Activated CD4-positive, CD25-positive, alpha-beta regulatory T cell (primary cell): ENCODE measurements around the gene NMNAT1.
"Not testable (repeated sequence)": the region's sequence is repeated elsewhere in the genome, so short reads cannot be mapped to it uniquely, and the experiment has no call there.

ENCODE experiments used
- DNase-seq, 4 experiments: peaks; one replicate each; lab custom pipeline; 2025; lab: John Stamatoyannopoulos, UW

NMNAT1 gene

DNA sequence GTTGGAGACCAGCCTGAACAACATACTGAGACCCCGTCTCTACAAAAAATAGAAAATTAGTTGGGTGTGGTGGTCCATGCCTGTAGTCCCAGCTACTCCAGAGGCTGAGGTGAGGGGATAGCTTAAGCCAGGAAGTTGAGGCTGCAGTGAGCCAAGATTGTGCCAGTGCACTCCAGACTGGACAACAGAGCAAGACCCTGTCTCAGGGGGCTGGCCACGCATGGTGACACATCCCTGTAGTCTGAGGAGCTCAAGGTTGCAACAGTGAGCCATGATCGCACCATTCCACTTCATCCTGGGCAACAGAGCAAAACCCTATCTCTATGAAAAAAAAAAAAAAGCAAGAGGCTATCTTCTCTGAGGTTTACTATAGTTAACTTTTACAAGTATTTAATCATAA, 76.8 kb downstream of the NMNAT1 start:
- DNase-seq = no peak

DNA sequence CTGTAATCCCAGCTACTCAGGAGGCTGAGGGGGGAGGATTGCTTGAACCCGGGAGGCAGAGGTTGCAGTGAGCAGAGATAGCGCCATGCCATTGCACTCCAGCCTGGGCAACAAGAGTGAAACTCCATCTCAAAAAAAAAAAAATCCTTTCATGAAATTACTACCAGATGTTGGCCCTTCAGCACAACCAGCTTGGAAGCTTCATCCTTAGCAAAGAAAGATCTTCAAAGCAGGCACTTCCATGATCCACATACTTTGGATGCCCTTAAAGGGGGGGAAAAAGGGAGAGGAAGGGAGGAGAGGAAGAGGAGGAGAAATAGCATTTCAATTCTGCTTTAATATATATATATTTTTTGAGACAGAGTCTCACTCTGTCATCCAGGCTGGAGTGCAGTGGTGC, 77.4 kb downstream of the NMNAT1 start:
- not testable (repeated sequence) for DNase-seq

DNA sequence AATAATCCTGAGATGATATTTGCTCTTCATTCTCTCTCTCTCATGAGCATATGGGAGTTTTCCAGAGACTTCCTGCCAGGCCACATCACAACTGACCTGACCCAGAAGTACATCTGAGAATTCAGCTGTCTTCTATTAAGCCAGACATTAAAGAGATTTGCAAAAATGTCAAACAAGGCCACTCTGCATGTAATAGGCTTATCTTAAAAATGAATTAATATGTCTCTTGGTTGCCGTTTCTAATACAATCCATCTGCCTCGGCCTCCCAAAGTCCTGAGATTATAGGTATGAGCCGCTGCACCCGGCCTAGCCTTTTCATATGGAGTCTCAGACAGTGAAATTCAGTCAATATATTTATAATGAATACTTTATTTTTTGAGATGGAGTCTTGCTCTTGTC, 78.7 kb downstream of the NMNAT1 start:
- not testable (repeated sequence) for DNase-seq

DNA sequence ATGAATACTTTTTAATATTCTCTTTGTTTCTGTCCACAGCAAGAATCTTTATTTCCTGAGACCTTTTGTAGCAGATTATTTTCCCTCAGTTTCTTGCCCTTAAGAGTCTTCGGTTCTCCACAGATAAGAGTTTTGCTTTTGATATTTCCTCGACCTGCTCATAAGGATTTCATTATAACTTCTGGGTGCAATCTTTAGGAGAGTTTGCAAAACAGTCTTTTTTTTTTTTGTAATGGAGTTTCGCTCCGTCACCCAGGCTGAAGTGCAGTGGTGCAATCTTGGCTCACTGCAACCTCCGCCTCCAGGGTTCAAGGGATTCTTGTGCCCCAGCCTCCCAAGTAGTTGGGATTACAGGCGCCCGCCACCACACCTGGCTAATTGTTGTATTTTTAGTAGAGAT, 79.4 kb downstream of the NMNAT1 start:
- DNase-seq = no peak

DNA sequence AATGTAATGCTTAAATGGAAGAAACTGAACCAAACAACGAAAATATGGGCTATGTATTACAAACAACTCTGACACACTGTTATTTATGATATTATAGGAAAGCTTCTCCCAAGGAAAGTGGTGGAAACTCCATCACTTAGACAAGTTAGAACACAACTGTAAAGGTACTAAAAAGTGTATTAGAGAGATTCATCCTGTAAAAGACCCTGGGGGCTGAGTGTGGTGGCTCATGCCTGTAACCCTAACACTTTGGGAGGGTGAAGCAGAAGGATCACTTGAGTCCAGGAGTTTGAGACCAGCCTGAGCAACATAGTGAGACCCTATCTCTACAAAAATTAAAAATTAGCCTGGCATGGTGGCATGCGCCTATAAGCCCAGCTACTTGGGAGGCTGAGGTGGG, 82.1 kb downstream of the NMNAT1 start:
- DNase-seq = no peak

DNA sequence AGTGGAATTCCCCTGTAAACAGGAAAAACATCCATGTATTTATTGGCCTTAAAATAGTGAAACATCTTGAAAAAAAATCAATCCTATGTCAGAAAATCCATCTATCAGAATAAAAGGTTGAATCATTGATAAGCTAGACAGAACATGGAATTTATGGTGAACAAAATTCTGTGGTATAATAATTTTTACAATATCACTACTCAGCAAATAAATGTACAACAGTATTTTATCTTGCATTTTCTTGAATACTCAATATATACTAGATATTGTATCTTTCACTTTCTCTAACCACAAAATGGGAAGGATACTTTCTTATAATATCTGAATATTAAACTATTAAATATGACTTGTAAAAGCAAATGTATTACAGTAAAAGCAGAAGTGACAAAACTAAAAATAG, 83.8 kb downstream of the NMNAT1 start:
- no peak for DNase-seq

DNA sequence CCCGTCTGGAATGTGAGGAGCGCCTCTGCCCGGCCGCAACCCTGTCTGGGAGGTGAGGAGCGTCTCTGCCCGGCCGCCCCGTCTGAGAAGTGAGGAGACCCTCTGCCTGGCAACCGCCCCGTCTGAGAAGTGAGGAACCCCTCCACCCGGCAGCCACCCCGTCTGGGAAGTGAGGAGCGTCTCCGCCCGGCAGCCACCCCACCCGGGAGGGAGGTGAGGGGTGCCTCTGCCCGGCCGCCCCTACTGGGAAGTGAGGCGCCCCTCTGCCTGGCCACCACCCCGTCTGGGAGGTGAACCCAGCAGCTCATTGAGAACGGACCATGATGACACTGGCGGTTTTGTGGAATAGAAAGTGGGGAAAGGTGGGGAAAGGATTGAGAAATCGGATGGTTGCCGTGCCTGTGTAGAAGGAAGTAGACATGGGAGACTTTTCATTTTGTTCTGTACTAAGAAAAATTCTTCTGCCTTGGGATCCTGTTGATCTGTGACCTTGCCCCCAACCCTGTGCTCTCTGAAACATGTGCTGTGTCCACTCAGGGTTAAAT, 85.8 kb downstream of the NMNAT1 start:
- DNase-seq = not testable (repeated sequence)

DNA sequence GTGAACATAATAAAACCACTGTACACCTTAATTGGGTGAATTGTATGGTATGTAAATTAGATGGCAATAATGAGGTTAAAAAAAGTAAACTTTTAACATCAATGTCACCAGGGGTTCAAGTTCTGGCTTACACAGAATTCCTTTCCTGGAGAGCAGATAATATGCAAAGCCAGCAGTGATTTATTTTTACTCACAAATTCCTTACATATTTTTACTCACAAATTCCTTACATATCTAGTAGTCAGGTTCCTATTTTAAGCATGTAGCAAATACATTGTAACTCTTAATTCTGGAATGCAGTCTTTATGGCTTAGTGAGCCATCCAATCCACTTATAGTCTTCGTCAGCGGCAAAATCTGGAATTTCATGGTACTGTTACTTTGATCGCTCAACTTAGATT, 88.2 kb downstream of the NMNAT1 start:
- no peak for DNase-seq

DNA sequence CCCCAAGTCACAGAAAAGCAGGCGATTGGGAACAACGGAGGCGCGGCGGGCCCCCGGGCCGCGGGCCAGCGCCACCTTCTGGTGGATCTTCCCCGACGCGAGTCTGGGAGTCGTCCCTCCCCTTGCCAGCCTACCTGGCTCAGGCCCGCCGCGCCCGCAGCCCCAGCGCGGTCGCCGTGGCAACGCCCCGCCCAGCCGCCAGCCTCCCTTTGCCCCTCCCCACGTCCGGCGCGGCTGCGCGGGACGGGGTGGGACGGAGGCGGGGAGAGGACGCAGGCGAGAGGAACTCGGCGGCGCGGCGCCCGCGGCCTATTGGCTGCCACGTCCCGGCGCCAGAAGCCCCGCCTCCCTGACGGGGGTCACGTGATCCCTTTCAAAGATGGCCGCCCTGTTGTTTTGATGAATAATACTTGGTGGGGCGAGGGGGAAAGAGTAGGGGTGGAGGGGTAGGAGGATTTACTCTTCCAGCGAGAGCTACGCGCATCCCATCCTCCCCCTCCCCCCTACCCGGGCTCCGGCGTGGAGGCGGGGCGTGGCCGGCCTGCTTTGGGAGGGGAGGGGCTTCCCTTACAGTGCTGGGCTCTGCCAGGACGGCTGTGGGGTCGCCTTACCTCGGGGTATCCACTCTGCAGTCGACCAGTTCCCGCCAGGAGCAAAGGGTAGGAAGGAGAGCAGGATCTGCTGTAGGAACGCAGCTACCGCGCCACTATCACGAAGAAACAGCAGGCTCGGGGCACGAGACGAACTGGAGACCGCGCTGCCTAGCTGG, 89.5 kb downstream of the NMNAT1 start, which contains the start of gene UBE4B:
Gene UBE4B (plus strand): TSS at position 369 of the 769 bp plus-strand sequence. CDS start 713 bp downstream, outside the sequence.
- peak; percentile 93 to 99 (median 96) for DNase-seq

DNA sequence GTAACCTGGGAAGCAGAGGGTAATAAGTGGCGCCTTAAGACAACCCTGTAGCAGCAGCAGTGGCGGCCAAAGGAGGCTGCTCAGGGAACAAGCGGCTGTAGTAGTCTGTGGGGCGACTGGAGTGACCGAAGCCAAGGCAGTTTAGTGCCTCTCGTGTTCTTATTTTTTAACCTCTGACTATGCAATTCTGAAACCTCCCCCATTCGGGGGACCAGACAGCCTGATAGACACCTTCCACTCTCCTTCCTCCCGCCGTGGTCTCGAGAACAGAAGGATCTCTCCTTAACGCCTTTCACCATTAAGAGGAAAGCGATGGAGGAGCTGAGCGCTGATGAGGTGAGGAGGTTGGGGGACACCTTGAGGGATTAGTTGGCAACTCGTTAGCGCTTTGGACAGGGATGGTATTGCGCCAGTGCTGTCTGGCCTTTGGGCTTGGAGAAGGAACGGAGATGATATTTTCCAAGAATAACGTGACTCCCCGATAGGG, 90.1 kb downstream of the NMNAT1 start:
- DNase-seq = no peak
